GM19239 (cell line): ENCODE data around the gene FRMD8.

ENCODE experiments used
- DNase-seq: peaks from one replicate; pipeline ENCODE4 v3.0.0; 2011; ENCODE audit warnings: low spot score; ENCODE audit not compliant: insufficient read length
- FAIRE-seq: peaks from 2 replicates; lab custom pipeline; 2011; peaks lifted over from hg19 to GRCh38; lab: Jason Lieb, UNC

The FRMD8 gene

DNA sequence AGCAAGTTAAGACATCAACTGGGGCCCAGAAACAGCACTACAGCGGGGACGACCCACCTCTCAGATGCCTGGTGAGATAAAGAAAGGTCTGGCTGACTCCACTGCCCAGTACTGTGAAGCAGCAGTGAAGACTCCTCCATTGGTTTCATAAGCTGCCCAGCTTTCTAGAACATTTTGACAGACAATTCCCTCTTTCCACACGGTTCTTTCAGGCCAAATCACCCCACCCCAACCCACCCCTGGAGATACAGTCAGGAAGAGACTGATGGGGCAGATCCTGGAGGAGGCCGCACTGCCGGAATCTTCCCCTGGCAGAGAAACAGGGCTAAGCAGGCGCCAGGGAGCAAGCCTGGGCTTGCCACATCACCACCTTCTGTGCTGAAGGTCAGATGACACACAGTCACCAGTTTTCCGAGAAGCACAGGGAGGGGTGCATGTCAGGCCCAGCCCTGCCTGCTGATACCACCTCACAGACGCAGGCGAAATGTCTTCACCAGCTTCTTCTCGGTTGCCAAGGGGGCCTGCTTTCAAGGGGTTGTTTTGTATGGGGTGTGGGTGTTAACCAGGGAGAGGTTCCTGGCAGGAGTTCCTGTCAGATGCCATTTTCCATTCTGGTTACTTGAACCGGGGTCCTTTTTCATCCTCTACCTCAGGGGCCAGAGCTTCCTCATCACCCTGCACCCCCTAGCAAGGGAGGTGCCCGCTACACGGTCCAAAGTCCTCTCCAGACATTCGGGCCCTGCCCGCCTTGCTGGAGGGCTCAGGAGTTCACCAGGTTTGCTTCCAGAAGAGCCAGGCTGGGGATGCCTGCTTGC, 34.7 kb downstream of the FRMD8 start:
- FAIRE-seq (peak; percentile 64), DNase-seq (no peak)

DNA sequence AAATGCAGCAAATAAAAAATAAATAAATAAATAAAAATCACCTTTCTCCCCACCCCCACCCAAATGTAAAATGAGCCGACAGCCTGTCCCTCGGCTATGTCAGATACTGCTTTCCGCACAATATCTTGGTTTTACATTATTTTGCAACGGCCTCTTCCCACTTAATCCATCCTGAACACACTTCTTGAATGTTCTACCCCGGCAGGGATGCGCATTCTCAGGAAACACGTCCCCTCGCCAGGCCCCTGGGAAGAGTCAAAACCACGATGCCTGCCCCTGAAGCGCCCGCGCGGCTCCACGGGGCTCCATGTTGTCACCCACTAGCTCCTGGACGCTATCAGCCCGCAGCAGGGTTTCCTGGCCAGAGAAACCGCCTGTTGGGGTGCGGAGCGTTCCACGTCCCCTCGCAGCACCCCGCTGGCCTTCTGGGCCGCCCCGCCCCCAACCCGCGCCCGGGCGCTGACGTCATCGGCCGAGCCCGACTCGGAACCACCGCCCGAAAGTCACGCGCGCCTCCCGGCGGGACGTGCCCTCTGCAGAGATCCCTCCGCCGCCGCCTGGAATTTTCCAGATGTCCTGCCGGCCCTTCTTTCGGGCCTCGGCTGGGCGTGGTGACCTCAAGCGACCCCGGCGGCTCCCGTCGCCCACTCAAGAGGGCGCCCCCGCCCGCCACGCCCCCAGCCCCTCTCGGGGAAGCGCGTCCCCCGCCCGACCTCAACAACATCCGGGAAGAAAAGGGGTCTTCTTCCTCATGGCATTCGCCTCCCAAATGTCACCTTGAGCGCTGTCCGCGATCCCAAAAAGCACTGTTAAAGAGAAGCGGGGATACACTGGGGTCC, 35.6 kb downstream of the FRMD8 start:
- FAIRE-seq (no peak), DNase-seq (no peak)

DNA sequence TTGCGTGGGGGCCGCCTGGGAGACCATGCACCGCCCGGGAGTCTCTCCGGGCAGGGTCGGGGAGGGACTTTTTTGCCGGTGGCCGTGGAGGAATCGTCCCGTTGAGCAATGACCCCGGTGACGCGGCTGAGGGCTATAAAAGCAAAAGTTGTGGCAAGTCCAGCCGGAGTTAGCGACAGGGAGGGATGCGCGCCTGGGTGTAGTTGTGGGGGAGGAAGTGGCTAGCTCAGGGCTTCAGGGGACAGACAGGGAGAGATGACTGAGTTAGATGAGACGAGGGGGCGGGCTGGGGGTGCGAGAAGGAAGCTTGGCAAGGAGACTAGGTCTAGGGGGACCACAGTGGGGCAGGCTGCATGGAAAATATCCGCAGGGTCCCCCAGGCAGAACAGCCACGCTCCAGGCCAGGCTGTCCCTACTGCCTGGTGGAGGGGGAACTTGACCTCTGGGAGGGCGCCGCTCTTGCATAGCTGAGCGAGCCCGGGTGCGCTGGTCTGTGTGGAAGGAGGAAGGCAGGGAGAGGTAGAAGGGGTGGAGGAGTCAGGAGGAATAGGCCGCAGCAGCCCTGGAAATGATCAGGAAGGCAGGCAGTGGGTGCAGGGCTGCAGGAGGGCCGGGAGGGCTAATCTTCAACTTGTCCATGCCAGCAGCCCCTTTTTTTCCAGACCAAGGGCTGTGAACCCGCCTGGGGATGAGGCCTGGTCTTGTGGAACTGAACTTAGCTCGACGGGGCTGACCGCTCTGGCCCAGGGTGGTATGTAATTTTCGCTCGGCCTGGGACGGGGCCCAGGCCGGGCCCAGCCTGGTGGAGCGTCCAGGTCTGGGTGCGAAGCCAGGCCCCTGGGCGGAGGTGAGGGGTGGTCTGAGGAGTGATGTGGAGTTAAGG, 36.4 kb downstream of the FRMD8 start, which contains the start of gene NEAT1:
NEAT1 (plus strand) TSS at position 166 of the 883 bp plus-strand sequence.
- DNase-seq (no peak), FAIRE-seq (no peak)

DNA sequence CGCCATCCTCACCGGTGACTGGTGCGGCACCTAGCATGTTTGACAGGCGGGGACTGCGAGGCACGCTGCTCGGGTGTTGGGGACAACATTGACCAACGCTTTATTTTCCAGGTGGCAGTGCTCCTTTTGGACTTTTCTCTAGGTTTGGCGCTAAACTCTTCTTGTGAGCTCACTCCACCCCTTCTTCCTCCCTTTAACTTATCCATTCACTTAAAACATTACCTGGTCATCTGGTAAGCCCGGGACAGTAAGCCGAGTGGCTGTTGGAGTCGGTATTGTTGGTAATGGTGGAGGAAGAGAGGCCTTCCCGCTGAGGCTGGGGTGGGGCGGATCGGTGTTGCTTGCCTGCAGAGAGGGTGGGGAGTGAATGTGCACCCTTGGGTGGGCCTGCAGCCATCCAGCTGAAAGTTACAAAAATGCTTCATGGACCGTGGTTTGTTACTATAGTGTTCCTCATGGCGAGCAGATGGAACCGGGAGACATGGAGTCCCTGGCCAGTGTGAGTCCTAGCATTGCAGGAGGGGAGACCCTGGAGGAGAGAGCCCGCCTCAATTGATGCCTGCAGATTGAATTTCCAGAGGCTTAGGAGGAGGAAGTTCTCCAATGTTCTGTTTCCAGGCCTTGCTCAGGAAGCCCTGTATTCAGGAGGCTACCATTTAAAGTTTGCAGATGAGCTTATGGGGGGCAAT, 37.2 kb downstream of the FRMD8 start:
- FAIRE-seq, result no peak
- no peak for DNase-seq

DNA sequence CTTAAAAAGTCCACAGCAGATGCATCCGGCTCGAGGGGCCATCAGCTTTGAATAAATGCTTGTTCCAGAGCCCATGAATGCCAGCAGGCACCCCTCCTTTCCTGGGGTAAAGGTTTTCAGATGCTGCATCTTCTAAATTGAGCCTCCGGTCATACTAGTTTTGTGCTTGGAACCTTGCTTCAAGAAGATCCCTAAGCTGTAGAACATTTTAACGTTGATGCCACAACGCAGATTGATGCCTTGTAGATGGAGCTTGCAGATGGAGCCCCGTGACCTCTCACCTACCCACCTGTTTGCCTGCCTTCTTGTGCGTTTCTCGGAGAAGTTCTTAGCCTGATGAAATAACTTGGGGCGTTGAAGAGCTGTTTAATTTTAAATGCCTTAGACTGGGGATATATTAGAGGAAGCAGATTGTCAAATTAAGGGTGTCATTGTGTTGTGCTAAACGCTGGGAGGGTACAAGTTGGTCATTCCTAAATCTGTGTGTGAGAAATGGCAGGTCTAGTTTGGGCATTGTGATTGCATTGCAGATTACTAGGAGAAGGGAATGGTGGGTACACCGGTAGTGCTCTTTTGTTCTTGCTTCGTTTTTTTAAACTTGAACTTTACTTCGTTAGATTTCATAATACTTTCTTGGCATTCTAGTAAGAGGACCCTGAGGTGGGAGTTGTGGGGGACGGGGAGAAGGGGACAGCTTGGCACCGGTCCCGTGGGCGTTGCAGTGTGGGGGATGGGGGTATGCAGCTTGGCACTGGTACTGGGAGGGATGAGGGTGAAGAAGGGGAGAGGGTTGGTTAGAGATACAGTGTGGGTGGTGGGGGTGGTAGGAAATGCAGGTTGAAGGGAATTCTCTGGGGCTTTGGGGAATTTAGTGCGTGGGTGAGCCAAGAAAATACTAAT, 38.0 kb downstream of the FRMD8 start:
- FAIRE-seq, result no peak
- DNase-seq, result no peak

DNA sequence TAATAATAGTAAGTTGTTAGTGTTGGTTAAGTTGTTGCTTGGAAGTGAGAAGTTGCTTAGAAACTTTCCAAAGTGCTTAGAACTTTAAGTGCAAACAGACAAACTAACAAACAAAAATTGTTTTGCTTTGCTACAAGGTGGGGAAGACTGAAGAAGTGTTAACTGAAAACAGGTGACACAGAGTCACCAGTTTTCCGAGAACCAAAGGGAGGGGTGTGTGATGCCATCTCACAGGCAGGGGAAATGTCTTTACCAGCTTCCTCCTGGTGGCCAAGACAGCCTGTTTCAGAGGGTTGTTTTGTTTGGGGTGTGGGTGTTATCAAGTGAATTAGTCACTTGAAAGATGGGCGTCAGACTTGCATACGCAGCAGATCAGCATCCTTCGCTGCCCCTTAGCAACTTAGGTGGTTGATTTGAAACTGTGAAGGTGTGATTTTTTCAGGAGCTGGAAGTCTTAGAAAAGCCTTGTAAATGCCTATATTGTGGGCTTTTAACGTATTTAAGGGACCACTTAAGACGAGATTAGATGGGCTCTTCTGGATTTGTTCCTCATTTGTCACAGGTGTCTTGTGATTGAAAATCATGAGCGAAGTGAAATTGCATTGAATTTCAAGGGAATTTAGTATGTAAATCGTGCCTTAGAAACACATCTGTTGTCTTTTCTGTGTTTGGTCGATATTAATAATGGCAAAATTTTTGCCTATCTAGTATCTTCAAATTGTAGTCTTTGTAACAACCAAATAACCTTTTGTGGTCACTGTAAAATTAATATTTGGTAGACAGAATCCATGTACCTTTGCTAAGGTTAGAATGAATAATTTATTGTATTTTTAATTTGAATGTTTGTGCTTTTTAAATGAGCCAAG, 38.9 kb downstream of the FRMD8 start:
- no peak for DNase-seq
- peak; percentile 81 for FAIRE-seq

DNA sequence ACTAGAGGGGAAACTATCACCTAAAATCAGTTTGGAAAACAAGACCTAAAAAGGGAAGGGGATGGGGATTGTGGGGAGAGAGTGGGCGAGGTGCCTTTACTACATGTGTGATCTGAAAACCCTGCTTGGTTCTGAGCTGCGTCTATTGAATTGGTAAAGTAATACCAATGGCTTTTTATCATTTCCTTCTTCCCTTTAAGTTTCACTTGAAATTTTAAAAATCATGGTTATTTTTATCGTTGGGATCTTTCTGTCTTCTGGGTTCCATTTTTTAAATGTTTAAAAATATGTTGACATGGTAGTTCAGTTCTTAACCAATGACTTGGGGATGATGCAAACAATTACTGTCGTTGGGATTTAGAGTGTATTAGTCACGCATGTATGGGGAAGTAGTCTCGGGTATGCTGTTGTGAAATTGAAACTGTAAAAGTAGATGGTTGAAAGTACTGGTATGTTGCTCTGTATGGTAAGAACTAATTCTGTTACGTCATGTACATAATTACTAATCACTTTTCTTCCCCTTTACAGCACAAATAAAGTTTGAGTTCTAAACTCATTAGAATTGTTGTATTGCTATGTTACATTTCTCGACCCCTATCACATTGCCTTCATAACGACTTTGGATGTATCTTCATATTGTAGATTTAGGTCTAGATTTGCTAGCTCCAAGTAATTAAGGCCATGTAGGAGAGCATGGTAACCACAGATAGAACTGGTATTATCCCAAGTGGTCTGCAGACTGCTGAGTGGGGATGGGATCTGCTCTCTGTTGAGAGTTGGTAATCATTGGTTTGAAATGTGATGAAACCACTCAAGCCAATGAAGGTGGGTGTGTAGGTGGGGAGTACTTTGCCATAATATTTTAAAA, 39.8 kb downstream of the FRMD8 start:
- no peak for DNase-seq
- no peak for FAIRE-seq

DNA sequence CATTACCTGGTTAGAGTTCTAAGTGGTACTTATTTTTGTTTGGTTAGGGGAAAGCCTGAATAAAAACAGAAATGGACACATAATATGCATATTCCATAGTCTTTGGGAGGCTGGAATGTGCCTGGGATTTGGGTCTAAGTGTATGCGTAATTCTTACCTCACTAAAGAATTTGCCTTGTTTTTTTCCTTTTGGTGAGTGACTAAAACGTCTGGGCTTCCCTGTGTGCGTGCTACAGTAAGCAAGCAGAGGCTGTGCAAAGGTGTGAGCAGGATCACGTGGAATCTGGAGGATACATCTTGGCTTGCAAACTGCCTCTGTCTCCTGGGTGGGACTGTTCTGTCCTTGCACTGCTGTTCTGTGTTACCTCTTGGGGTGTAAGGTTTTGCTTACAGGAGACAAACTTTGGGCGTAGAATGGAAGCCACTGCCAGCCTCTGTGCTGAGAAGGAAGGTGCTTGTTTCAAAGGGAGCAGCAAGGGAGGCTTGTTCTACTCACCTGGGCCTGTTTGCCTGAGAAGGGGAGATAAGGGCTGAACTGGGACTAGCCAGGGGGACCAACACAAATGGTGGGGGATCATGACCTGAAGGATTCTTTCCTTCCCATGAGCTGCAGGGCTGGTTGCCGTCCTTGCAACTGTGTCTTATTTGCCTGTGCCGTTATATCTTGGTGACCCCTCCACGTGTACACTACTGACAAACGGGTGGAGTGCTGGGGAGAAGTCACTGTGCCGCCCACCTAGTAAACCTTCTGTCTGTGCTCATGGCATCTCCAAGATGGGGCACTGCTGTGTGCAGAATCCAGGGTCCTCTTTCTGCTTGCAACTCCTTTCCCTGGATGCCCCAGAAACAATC, 40.6 kb downstream of the FRMD8 start:
- peak; percentile 28 for FAIRE-seq
- no peak for DNase-seq

DNA sequence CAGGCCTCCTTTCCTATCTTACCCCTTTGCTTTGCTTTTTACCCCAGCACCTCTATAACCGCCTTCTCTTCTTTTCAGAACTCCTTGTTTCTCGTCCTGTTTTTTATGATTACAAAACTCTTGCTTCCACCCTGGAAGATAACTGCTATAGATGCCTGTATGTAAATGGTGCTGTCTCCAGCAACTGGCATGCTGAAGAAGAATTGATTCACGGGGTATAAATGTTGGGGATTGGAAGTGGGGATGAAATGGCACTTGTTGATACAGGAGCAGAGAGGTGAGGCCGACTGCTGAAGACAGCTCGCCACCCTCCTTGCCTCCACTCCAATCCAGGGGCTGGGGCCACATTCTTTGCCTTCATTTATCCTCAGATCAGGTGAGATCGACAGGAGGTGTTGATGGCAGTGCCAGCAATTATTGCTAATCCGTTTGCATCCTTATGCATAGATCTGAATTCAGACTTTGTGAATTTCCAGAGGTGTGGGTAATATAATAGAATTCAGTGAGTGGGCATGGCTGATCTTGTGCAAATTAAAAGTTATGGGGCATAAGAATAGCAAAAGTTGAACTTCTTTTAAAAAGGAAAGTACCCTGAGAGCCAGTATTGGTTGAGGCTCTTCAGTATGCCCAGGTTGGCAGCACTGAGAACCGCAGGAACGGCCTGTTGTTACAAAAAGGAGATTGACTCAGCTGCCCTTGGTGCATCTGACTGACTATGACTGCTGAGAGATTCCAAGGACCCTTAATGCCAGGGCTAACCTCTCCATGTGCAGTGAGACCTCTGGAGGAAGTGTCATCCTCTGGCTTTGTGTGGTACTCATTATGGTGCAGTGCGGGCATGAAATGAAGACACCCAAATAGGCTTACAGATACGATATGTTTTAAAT, 41.5 kb downstream of the FRMD8 start:
- no peak for DNase-seq

DNA sequence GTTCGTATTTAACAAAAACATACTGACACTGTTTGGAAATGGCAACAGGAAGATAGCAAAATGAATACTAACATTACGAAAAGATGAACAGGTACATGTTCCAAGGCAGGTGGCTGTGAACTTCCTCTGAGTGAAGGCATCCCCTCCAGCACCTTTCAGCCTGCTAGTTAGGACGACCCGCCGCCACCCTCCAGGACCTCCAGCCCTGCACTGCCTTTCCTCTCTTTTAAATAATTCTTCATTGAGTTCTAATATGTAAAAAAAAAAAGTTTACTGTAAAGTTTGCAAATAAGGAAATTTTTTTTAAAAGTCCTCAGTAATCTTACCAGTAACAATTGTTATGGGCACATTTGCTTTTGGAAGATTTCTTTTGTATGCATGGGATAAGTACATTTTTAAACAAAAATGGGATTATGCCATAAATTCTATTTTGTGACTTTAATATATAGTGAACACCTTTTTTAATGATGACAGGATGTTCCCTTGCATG, 42.2 kb downstream of the FRMD8 start:
- FAIRE-seq, result no peak
- no peak for DNase-seq

More for the DNA sequence above, 41.5 kb downstream of the FRMD8 start:
- peak; percentile 44 for FAIRE-seq

DNA sequence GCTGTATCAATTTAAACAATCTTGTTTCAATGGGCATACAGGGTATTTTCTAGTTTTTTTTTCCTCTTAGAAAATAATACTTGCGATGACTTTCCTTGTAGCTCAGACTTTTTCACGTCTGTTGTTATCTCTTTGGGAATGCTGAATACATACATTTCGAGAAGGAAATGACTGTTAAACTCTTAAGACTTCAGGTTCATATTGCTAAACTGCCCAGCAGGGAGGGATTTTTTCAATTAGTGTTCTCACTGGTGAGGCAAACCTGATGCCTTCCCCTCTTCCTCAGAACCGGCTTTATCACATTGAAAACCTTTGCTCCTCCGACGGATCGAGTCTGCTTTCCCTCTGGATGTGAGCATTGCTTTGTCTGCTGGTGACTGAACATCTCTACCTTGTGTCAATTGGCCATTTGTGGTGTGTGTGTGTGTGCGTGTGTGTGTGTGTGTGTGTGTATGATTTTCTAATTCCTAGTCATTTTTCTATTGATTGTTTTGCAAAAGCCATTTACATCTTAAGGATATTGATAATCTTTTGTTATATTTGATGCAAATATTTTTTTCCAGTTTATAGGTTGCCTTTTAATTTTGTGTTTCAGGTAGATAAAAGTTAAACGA, 42.7 kb downstream of the FRMD8 start:
- peak; percentile 52 for FAIRE-seq
- no peak for DNase-seq

DNA sequence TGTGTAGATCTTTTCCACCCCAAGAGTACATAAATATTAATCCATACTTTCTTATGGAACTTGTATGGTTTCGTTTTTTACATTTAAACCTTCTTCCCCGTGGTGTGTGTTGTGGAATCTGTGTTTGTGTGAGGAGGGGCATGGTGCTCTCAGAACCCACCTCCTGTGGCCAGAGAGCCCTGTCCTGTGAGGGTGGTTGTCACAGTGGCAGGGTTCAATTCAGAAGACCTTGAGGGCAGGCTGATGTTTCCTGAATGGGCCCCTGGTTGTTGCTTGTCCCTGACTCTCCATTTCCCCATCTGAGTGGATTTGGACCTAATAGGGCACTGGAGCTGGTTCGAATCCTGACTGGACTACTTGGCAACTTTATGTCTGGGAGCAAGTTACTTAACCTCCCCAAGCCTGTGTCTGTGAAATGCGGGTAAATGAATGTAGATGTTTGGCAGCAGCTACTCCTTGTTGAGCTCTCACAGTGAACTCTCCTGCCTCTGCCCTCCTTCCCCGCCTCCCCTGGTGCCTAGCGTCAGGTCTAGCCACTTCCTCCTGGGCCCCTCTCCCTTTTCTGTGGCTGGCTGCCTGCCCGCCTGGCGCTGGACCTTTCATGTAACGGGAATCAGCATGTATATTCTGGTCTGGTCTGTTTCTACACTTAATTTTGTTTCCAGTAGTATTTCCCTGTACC, 43.4 kb downstream of the FRMD8 start:
- FAIRE-seq, result no peak
- no peak for DNase-seq

DNA sequence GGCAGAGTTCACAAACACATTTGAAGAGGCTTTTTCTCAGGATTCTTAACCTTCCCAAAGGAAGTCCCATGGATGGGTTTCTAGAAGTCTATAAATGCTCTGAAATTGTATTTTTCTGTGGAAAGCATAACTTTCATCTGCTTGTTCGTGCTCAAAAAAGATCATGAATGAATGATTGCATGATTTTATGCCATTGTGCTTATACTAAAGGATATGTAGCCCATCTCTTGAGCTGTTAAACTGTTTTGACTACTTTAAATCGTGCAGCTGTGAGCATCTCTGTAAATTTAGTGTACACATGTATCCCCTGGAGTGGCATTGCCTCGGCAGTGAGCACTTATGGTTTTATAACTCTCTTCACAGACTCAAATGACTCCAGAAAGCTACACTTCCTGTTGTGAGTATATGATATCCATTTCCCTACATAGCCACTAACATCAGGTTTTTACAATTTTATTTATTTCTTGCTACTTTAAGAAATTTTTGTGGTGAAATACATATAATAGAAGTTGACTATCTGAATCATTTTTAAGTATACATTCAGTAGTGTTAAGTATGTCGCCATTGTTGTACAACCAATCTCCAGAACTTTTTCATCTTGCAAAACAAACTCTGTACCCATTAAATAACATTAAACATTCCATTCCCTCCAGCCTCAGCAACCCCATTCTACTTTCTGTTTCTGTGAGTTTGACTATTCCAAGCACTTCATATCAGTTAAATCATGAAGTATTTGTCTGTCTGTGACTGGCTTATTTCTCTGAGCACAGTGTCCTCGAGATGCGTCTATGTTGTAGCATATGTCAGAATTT, 44.2 kb downstream of the FRMD8 start:
- DNase-seq (no peak), FAIRE-seq (no peak)
